OCI-LY7 (cell line): ENCODE data around the gene B4GAT1.

Experiments used
- EZH2phosphoT487 ChIP-seq: fragments of 200-600 bp; sonication (generic); IDR thresholded peaks from 2 replicates; pipeline ENCODE4 v1.6.1; 2018; ENCODE audit warnings: low read depth, borderline replicate concordance, mild to moderate bottlenecking, mixed run types, antibody characterized with exemption, low read length, moderate library complexity, mixed read lengths
- TF ChIP-seq, protein P1 (sequence below): fragments of 200-600 bp; sonication (generic); conservative IDR thresholded peaks from 2 replicates; pipeline ENCODE4 v1.5.1; 2014; ENCODE audit warnings: mild to moderate bottlenecking, antibody characterized with exemption, low read length, moderate library complexity, mixed read lengths

DNA sequence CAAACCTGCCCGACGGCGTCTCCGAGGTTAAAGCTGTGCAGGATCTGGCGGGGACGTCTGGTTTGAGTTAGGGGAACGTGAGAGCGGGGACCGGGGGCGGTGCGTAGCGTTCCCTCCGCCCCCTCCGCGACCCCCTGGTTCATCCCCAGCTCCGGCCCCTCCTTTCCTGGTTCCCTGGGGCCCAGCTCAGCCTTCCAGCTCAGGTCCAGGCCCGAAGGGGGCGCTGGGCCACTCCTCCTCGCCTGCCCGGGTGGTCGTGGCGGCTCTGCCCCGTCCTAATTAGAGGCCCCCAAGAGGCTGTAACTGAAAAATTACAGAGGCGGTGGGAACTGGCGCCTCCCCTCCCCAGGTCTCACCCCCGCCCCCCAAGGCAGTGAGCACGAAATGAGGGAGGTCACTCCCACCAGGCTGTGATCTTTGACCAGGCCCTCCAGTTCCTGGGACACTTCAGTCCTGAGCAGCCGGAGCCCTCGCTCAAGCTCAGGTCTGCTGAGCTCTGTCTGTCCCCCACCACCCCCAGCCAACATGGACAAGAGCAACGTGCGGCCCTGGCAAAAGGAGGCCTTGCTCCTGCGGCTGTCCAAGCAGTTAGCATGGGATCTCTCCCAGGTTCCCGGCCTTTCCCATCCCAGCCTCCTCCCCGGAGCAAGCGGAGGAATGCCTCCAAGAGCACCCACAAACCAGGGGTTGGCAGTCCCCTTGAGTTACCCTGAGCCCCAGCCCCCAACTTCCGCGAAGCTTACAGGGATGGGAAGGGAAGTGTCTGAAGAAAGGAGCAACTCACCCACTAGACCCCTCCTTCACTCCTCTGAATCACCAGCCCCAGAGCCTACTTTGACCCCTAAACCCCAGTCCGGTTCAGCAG, 33.9 kb downstream of the B4GAT1 start:
- TF ChIP-seq, protein P1, sequence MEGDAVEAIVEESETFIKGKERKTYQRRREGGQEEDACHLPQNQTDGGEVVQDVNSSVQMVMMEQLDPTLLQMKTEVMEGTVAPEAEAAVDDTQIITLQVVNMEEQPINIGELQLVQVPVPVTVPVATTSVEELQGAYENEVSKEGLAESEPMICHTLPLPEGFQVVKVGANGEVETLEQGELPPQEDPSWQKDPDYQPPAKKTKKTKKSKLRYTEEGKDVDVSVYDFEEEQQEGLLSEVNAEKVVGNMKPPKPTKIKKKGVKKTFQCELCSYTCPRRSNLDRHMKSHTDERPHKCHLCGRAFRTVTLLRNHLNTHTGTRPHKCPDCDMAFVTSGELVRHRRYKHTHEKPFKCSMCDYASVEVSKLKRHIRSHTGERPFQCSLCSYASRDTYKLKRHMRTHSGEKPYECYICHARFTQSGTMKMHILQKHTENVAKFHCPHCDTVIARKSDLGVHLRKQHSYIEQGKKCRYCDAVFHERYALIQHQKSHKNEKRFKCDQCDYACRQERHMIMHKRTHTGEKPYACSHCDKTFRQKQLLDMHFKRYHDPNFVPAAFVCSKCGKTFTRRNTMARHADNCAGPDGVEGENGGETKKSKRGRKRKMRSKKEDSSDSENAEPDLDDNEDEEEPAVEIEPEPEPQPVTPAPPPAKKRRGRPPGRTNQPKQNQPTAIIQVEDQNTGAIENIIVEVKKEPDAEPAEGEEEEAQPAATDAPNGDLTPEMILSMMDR = peak; percentile 49
- no peak for TF ChIP-seq EZH2phosphoT487
